Measurements from ENCODE around the gene KCNG4. TPM values are rescaled to one million over a fixed set of nuclear protein-coding genes. Genes with fewer than 3 reads are reported as not detected.

Gene KCNG4
- polyA plus RNA-seq, 3 donors = not detected

DNA sequence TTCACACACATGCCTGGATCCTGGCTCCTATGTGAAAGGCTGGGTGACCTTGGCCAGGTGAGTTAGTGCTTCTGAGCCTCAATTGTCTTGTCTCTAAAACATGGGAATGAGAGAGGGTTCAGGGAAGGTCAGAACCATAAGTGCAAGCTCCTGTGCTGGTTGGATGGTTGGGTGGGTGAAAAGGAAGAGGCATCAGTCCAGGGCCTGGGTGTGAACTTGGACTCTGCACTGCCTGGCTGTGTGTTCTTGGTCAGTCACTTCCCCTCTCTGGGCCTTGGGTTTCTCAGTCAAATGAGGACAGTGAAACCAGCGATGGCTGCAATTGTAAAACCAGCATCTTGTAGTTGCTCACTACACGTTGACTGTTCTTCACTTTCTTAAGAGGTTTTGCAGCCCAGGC is 643 bp upstream of the KCNG4 start:
- DNase-seq = no peak
- Mint-ChIP-seq H3K4me3 (no peak overlapping the region), H3K9me3 (peaks cover 0 to 9% (median 1%) of the 10 kb centered on the region in 7 donors), H3K4me1 (peaks cover 15% of the 10 kb centered on the region), H3K36me3 (no peaks in the 10 kb centered on the region), H3K27me3 (ENCODE audit: low read depth in 3 of 3) (peaks cover 13 to 25% (median 17%) of the 10 kb centered on the region in 3 donors), H3K27ac (no peak overlapping the region)
- no peak overlapping the region for H3K4me2 ChIP-seq (replicated peaks; ENCODE audit: extremely low read depth, low read length, poor library complexity, severe bottlenecking)
- no peaks in the 10 kb centered on the region for H3K36me3 ChIP-seq (replicated peaks in 1 of 2; ENCODE audit: control insufficient read depth in 1 of 2, insufficient read depth in 2 of 2, low read length in 2 of 2)
- 90% methylated on average over 2 of the region's 2 CpGs for WGBS (ENCODE audit: insufficient coverage)
- H2AFZ ChIP-seq (ENCODE audit: insufficient read depth, low read depth, low read length, poor library complexity, severe bottlenecking) = no peak overlapping the region
- no peaks in the 10 kb centered on the region for H3K27me3 ChIP-seq (ENCODE audit: control insufficient read depth in 2 of 2, insufficient read depth in 2 of 2, low read length in 2 of 2)
- H3K9me3 ChIP-seq (replicated peaks in 1 of 2; ENCODE audit: control insufficient read depth in 1 of 2, insufficient read depth in 1 of 2, low read length in 2 of 2) = no peaks in the 10 kb centered on the region
- no peak overlapping the region for H3K4me3 ChIP-seq (replicated peaks in 1 of 3; ENCODE audit: low read depth in 2 of 3, low read length in 3 of 3)
- H3K79me2 ChIP-seq (ENCODE audit: insufficient read depth, low read length) = no peaks in the 10 kb centered on the region
- no peak overlapping the region for H3K27ac ChIP-seq (ENCODE audit: low read depth in 1 of 2, low read length in 2 of 2)
- TF ChIP-seq, protein P1, sequence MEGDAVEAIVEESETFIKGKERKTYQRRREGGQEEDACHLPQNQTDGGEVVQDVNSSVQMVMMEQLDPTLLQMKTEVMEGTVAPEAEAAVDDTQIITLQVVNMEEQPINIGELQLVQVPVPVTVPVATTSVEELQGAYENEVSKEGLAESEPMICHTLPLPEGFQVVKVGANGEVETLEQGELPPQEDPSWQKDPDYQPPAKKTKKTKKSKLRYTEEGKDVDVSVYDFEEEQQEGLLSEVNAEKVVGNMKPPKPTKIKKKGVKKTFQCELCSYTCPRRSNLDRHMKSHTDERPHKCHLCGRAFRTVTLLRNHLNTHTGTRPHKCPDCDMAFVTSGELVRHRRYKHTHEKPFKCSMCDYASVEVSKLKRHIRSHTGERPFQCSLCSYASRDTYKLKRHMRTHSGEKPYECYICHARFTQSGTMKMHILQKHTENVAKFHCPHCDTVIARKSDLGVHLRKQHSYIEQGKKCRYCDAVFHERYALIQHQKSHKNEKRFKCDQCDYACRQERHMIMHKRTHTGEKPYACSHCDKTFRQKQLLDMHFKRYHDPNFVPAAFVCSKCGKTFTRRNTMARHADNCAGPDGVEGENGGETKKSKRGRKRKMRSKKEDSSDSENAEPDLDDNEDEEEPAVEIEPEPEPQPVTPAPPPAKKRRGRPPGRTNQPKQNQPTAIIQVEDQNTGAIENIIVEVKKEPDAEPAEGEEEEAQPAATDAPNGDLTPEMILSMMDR (IDR thresholded peaks at IDR 0.05) = no peak
- intact Hi-C loops (cut with micrococcal nuclease) = no loop called here
- no peak overlapping the region for H3K9ac ChIP-seq (ENCODE audit: insufficient read depth, low read length, poor library complexity, severe bottlenecking)
- peaks cover 11 to 13% of the 10 kb centered on the region in 2 donors for H3K4me1 ChIP-seq (ENCODE audit: control insufficient read depth in 1 of 2, insufficient read depth in 2 of 2, low read length in 2 of 2)
- H4K20me1 ChIP-seq (ENCODE audit: insufficient read depth, low read length) = no peaks in the 10 kb centered on the region

DNA sequence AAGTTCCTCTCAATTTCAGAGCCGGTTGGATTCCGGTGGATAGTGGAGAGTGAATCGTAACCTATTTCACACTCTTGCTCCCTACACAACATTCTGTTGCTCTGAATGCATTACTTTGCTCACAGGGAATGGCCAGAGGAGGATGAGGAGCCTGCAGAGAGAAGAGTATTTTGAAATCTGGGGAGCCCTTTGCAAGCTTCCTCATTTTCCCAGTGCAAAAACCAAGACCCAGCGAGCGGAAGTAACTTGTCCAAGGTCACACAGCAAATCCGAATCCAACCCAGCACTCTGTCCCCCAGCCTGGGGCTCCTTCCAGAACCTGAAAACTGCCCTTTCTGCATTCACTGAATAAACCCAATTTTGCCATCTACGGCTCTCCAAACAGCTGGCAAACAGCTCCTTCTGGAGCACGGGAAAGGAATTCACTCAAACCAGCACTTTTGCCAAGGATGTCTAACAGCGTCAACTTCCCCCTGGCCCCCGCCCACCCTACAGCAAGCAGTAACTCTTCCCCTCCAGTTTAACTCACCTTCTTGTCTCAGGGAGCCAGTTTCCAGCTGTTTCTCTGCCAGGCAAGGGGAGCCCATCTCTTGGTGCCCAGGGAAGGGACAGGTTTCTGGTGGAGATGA is 557 bp downstream of the KCNG4 start:
- Mint-ChIP-seq H3K9me3 (peaks cover 0 to 4% (median 0%) of the 10 kb centered on the region in 7 donors), H3K27ac (peak overlapping the region in 5 of 7 donors; percentile 23 to 65 (median 51)), H3K36me3 (no peaks in the 10 kb centered on the region), H3K4me1 (peaks cover 15% of the 10 kb centered on the region), H3K4me3 (peak overlapping the region; percentile 62 to 87), H3K27me3 (ENCODE audit: low read depth in 3 of 3) (peaks cover 11 to 25% (median 17%) of the 10 kb centered on the region in 3 donors)
- Histone ChIP-seq H3K79me2 (ENCODE audit: insufficient read depth, low read length) (no peaks in the 10 kb centered on the region), H3K36me3 (replicated peaks in 1 of 2; ENCODE audit: control insufficient read depth in 1 of 2, insufficient read depth in 2 of 2, low read length in 2 of 2) (no peaks in the 10 kb centered on the region), H3K4me3 (replicated peaks in 1 of 3; ENCODE audit: low read depth in 2 of 3, low read length in 3 of 3) (peak overlapping the region in 1 of 3 experiments; percentile 51), H3K27ac (ENCODE audit: low read depth in 1 of 2, low read length in 2 of 2) (no peak overlapping the region), H3K9me3 (replicated peaks in 1 of 2; ENCODE audit: control insufficient read depth in 1 of 2, insufficient read depth in 1 of 2, low read length in 2 of 2) (no peaks in the 10 kb centered on the region), H3K9ac (ENCODE audit: insufficient read depth, low read length, poor library complexity, severe bottlenecking) (no peak overlapping the region), H4K20me1 (ENCODE audit: insufficient read depth, low read length) (no peaks in the 10 kb centered on the region), H3K4me2 (replicated peaks; ENCODE audit: extremely low read depth, low read length, poor library complexity, severe bottlenecking) (peak overlapping the region; percentile 33), H3K27me3 (ENCODE audit: control insufficient read depth in 2 of 2, insufficient read depth in 2 of 2, low read length in 2 of 2) (no peaks in the 10 kb centered on the region), H3K4me1 (ENCODE audit: control insufficient read depth in 1 of 2, insufficient read depth in 2 of 2, low read length in 2 of 2) (peaks cover 11 to 13% of the 10 kb centered on the region in 2 donors), H2AFZ (ENCODE audit: insufficient read depth, low read depth, low read length, poor library complexity, severe bottlenecking) (peak overlapping the region; percentile 61)
- DNase-seq = peak; percentile 26 to 64 (median 40)
- intact Hi-C loops (cut with micrococcal nuclease) = no loop called here
- 9% methylated on average over 5 of the region's 10 CpGs for WGBS (ENCODE audit: insufficient coverage)
- TF ChIP-seq, protein P1 (IDR thresholded peaks at IDR 0.05) = no peak
